Measurements from ENCODE around the gene ERG.

The ERG gene

DNA sequence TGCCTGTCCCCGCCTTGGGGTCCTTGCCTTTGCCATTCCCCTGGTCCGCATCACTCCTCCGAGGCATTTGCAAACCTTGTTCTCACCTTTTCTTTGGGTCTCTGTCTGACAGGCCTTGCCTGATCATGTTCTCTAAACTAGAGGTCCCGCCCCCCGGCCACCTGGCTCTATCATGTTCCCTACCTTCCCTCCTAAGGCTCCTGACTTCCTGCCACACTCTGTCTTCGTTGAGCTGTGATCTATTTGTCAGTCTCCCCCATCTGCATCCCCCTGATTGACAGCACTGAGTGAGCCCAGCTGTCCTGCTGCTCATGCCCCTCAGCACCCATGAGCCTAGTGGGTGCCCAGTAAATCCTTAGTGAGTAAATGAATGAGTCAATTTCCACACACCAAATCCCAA is 22.8 kb downstream of the ERG start:
- in situ Hi-C loops (cut with MboI; ENCODE audit: low sequenced_read_pairs): no loop called here

DNA sequence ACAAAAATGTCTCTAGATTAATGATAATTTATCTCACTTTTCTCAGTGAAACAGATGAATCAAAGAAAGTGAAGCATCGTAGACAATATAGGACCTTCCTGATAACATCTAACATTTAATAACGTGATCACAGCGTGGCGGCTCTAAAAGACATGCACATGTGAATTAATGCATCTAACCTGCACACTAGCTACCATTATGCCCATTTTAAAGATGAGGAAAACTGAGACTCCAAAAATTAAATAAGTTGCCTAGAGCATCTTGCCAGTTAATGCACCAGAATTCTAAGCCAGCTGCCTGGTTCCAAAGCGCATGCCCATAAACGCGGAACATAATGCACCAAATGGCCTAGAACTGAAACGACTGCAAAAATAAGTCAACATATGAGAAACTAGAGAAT is 23.5 kb downstream of the ERG start:
- in situ Hi-C loops (cut with MboI; ENCODE audit: low sequenced_read_pairs): no loop called here

DNA sequence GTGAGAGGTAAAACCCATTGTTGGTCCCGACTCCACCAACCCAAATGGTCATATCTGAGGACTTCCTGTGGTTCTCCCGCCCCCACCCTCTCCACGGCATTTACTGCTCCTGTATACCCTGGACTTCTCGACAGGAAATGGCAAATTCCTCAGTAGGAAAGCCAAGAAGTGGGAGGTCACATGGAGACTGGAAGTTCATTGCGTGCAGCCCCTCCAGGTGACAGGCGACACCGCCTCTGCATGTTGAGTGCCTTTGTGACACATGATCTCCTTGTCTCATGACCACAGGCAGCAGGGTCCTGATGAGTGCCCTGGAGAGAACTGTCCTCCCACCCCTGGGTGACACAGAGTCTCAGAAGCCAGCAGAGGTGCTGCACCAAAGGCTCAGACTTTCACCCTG is 24.2 kb downstream of the ERG start:
- in situ Hi-C loops (cut with MboI; ENCODE audit: low sequenced_read_pairs): no loop called here

DNA sequence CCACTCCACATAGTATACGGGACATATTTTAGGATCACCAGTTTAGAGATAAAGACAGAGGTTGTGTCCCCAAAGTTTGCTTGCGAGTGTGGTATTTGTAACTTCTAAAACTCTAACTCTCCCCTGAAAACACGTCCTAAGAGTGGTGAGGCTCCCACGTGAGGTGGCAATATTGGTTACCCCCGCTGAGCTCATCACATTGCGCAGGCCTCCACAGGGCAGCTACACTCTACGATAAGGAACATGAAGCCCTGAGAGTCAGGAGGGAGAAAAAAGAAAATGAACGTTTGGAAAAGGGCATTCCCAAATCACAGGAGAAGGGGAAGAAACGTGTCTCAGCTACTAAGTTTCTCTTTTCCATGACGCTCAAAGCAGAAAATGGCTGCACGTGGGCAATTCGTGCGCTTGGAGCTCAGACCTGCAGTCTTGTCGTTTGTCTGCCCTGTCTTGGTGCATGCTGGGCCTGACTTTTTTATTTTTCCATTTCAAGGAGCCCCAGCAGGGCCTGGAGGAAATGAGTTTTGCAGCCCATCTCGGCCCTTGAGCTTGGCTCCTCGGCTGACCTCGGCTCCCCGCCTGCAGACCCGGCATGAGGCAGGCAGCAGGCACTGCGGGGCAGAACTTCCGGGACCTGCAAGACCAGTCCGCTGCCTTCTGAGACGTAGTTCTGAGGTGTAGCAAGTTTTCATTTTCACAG is 25.7 kb downstream of the ERG start:
- in situ Hi-C loops (cut with MboI; ENCODE audit: low sequenced_read_pairs): no loop called here

DNA sequence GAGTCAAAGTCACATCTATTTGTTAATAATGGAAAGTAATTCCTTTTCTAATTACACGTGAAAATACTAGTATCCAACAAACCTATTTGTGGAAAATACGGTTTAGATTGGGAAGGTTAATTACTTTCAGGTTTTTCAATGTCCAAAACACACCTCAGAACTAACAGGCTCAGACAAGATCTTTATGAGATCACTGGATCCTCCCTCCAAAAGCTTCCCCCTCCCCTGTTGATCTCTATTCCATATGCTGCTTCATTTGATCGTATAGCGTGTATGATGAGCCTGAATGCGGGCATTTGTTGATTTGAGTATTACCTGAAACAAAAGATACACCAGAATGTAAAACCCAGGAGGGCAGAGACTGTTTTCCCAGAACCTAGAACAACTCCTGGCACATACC is 26.5 kb downstream of the ERG start:
- in situ Hi-C loops (cut with MboI; ENCODE audit: low sequenced_read_pairs): no loop called here

DNA sequence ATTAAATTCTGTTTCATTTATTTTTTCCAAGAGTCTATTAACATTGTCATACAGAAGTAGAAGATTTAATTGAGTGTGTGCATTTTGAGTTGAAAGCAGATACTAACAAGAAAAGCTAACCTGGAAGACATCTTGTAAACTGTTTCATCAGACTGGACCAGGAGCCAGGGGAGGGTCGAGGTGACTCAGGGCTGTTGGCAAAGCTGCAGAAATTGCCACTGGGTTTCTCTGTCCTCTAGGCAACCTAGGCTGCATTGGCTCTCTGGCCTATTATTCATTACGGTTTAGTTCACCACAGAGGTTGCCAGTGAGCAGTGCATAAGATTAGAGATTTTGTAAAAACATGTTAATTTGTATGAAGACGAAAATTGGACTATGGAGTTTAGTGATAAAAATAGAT is 27.5 kb downstream of the ERG start:
- in situ Hi-C loops (cut with MboI; ENCODE audit: low sequenced_read_pairs): no loop called here

DNA sequence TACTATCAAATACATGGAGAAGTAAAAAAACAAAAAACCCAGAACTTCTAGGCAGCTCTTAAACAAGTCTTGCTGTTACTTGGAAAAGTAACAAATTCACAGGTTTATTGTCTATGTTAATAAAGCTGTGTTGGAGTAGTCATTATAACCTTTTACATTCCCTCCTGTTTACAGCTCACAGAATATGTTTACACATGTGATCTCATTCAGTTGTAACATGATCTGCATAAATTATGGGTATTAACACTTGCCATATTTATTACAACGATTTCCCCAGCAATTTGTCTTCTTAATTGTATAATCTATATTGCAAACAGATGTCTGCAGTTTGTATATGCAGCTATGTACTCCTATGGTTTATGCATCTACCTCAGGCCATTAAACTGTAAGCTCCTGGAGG is 28.6 kb downstream of the ERG start:
- in situ Hi-C loops (cut with MboI; ENCODE audit: low sequenced_read_pairs): no loop called here

DNA sequence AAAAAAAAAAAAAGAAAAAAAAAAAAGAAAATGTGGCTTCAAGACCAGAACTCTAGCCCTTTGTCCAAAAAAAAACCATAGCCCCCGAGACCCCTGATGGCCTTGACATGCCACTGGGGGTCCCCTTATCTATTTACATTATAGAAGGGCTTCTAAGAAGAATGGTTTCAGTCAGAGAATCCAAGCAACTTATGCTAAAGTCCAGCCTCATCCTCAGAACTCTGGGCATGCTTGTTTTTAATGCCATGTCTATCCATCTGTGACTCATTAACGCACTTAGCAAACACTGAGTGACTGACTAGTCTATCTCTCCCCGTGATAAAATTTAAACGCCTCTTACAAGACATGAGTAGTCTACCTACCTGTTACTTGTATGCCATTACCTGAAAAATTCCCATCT is 29.3 kb downstream of the ERG start:
- in situ Hi-C loops (cut with MboI; ENCODE audit: low sequenced_read_pairs): no loop called here

DNA sequence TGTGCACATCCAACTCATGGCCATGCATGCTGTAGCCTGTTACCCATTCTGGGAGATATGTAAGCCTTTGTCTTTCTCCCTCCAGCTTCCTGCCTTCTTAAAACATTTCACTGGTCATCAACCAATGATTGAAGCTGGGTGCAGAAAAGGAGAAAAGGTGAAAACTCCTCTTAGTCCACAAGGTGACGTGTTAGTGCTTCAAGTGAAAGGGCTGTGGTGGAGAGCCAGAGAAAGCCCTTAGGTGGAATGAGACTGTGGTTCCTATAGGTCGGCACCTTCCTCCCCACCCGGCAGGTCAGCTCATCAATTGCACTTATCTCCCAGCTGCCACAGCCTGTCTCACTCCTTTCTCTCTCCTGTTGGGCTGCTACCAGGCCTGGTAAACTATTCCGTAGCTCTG is 30.4 kb downstream of the ERG start:
- in situ Hi-C loops (cut with MboI; ENCODE audit: low sequenced_read_pairs): no loop called here

DNA sequence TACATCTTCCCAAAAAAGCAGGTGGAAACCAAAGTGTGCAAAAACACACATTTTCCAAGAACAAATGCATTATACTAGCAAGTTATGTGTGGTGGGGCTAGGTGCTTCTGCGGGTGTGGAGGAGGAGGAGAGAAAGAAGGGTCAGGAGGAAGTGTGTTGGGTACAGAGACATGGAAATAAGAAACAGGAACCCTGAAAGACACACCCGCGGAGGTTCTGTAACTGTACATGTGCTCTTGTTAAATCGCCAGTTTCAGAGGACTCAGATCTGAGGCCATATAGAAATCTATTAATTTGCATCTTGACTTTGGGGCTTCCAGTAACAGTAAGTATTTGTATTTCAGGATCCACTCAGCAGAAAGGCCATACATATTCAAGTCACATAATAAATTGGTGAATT is 30.9 kb downstream of the ERG start:
- in situ Hi-C loops (cut with MboI; ENCODE audit: low sequenced_read_pairs): no loop called here

DNA sequence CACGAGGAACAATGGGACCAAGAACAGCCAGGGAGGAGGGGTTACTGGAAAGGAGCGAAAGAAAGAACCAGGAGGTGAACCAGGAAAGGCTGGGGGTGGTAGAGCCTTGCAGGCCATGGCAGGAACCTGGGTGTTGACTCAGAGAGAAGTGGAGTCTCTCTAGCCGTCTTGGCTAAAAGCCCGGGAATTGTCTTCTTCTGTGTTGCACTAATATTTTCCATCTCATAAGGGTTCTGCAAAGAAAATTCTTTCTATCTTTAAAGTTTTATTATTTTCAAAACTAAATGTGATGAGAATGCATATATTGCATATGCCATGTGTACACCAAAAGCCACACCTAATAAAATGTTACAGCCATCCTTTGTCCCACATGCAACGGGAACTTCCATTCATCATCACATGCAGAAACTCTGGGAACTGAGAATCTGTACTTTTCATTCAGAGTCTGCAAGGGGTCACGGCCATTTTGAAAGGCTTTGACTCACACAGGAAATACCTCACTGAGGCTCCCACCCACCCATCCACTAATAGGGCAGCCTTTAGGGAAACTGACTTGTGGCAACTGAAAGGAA is 38.0 kb downstream of the ERG start:
- in situ Hi-C loops (cut with MboI; ENCODE audit: low sequenced_read_pairs): no loop called here

DNA sequence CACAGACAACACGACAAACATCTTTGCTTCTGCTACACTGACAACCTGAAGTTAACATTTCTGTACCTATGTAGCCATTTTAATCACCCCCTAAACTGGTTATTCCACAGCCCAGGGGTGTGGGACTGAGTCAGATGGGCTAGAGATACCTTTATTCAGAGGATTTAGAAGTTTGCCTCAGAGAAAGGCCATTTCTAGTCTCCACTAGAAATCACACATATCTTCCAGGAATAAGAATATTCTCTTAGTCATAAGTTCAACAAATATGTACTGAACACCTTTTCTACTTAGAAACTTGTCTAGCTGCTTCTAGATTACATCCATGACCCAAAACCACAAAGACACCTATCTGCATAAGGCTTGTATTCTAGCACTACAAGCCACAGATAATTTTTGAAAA is 38.8 kb downstream of the ERG start:
- in situ Hi-C loops (cut with MboI; ENCODE audit: low sequenced_read_pairs): no loop called here

DNA sequence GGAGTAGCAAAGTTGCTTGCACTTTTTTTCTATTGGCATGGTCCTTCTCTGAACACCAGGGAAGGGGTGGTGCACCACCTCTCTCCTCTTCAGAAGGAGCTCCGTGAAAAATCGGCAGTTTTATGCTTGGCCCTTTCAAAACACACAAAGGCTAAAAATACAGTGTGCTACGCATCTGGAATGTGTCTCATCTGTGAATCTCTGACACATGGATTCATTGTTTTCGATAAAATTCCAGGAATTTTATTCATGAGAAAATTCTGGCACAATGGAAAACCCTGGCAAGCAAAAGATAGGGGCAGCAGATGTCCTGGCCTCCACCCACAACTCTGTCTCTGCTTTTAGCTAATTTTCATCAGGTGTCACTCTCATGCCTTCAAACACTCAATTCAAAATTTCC is 42.9 kb downstream of the ERG start:
- in situ Hi-C loops (cut with MboI; ENCODE audit: low sequenced_read_pairs): no loop called here

DNA sequence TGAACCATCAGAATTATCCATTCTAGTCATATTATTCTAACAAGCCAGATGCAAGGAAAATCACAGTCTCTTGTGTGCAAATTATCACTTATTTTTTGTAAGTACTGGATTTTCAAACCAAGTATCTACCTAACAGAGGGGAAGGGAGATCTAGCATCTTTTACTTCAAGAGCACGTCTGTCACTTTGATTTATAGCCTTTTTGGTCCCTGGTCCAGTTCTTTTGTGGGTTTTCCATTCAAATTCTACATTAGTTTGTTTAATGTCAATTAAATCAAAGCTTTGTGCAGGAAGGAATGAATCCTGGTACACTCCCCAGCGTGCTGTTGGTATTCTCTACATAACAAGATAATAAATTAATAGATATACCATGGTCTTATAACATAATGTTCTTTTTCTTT is 43.6 kb downstream of the ERG start:
- in situ Hi-C loops (cut with MboI; ENCODE audit: low sequenced_read_pairs): no loop called here

DNA sequence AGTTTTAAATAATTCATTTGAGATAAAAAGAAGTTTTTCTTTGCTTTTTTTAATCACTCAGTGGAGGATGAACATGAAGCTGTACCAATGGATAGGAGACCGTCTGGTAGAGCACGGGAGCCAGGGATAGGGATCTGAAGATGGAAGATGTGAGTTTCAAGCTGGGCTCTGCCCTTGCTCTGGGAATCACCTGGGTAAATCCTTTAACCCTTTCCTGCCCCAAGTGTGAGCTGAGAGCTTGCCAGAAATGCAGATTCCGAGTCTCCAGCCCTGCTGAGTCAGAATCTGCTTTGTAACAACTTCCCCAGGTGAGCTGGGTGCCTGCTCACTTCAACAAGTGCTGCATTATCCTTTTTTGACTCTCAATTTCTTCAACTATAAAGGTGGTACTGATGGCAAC is 44.1 kb downstream of the ERG start:
- in situ Hi-C loops (cut with MboI; ENCODE audit: low sequenced_read_pairs): no loop called here

DNA sequence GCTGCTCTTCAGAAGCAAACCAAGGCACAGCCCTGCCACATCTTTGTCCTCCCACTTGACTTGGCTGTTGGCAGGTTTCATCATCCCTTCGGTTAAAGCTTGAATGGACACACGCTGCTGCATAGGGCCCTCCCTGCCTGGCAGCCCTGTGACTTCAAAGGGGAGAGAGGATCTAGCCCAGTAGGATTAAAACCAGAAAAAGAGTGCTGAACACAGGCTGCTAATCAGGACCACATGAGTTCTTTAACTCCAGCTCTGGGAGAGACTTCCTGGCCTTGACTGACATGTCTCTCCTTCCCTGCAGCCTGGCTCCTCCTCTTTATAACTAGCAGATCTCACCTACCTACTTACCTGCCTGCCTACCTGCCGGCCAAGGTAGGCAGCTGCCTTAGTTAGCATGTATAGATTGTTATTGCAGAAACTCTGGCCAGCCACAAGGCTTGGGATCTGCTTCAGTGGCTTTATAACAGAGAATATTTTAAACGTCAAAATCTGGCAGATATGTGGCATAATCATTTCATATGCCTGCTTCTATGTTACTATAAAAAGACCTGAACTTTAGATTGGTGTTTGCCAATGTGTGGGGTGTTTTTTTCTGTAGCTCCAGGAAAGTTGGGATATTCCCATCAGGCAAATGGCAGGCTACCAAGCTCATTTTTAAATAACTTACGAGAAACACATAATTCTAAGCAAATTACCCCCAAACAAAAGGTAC is 49.4 kb downstream of the ERG start:
- in situ Hi-C loops (cut with MboI; ENCODE audit: low sequenced_read_pairs): no loop called here

DNA sequence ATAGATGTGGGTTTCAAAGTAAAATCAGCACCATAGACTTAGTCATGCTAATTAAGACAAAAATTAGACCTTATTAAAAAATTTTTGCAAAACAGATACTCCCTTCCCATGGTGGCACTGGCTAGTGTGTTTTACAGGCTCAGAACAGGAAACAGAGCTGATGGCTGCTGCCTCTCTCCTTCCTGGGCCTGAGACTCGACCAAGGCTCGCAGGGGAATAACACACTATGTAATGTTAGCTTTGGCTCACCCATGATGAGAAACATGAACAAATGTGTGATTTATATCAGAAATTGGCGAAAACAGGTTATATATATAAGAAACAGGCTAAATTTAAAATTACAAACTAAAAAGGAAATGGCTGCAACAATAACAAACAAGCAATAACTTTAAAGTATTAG is 50.7 kb downstream of the ERG start:
- in situ Hi-C loops (cut with MboI; ENCODE audit: low sequenced_read_pairs): no loop called here

DNA sequence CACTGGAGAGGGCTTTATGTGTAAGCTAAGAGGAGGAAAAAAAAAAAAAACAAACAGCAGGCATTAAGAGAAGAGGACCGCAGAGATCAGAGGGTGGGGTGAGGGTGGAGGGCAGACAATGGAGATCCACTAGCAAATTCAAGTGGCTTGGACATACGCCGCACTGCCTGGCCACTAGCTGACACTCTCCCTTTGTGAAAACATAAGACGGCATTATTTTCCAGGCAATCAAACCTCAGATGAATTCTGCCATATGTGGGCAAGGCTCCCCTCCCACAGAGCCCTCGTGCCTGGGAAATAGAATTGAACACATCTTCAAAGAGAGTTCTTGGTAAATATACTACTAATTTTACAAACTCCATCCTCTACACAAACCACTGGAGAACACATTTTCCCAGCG is 53.6 kb downstream of the ERG start:
- in situ Hi-C loops (cut with MboI; ENCODE audit: low sequenced_read_pairs): no loop called here

DNA sequence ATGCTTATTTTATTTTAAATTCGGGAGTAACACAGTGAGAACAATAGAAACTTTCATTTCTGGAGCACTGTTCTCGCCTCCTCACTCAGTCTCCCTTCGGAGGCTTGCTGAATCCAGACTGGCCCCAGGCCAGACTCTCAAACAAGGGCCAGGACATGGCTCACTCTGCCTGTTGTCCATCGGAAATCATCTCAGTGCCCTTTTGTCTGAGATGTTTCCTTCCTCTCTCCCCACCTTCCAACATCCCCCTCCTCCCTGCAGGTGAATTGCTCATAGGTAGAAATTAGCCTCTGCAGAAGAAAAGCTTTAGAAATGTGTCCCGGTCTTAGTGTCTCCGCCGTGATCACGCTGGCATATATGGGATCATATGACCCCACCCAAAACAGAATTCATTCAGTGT is 55.2 kb downstream of the ERG start:
- in situ Hi-C loops (cut with MboI; ENCODE audit: low sequenced_read_pairs): no loop called here

DNA sequence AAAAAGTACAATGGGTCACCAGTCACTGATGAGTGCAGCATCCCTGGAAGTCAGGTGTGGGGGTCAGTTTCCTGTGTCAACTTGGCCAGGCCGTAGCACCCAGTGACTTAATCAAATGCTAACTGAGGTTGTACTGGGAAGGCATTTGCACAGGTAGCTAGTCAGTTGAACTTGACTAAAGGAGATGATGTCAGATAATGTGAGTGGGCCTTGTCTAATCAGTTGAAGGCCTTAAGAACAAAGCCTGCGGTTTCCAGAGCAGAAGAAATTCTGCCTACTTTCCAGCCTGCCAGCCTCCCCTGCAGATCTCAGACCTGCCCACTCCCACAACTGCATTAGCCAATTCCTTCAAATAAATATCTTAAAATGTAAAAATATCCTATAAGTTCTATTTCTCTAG is 57.1 kb downstream of the ERG start:
- in situ Hi-C loops (cut with MboI; ENCODE audit: low sequenced_read_pairs): no loop called here

DNA sequence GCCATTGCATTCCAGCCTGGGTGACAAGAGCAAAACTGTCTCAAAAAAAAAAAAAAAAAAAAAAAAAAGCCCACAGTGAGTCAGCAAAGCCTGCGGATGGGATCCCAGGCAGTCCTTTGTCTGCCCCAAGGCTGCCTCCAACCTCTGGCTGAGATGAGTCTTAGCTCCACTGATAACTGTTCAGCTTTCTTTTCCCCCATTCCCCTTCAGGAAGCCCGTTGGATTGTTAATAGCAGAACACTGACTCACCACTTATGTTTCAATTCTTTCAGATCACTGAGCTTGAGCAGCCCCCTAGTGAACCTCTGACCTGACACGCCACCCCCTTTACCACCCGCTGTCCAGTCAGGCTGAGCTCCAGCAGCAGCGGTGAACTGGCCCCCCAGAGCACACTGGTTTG is 57.5 kb downstream of the ERG start:
- in situ Hi-C loops (cut with MboI; ENCODE audit: low sequenced_read_pairs): no loop called here

DNA sequence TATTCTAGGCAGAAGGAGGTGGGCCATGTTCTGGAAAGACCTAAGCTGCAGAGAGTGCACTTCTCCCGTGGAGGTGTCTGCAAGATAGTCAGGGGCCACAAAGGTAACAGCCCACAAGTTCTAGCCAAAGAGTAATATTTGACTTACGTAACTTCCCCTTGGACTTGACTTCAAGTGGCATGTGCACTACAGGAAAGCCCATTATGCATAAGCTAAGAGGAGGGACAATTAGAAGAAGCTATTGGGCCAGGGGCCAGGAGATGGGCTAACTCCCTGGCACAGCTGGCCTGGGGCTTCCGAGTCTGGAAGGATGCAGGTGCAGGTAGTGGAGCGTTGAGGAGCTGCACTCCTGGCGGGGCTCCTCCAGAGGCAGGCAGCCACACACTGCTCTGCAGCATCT is 58.3 kb downstream of the ERG start:
- in situ Hi-C loops (cut with MboI; ENCODE audit: low sequenced_read_pairs): no loop called here

DNA sequence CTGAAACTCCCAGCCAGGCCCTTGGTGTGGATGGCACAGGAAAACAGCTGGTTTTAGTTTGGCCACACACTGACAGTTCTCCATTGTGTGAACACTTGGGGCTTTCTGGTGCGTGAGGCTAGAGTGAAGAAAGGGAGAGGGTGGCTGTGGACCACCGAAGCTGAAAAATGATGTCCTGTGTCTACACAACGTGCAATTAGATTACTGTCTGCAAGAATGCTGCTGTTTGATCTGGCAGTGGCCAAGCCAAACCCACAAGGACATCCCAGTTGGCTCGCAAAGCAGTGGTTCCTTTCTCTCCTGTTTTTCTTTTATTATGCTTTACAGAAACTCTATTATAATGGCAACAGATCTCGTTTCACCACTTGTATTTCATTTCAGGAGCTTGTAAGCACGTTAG is 58.9 kb downstream of the ERG start:
- in situ Hi-C loops (cut with MboI; ENCODE audit: low sequenced_read_pairs): no loop called here
